GM18507 (cell line): Measurements from ENCODE around the gene OR2M5.
A peak's percentile ranks its signal among the peaks of the same experiment; 100 is the strongest.

Experiments
- DNase-seq: peaks from one replicate; pipeline ENCODE4 v3.0.0; 2011; ENCODE audit warnings: low read depth; ENCODE audit not compliant: insufficient read length; ENCODE audit errors: extremely low spot score
- FAIRE-seq: peaks from 2 replicates; lab custom pipeline; 2011; peaks lifted over from hg19 to GRCh38; lab: Jason Lieb, UNC

Gene OR2M5, protein sequence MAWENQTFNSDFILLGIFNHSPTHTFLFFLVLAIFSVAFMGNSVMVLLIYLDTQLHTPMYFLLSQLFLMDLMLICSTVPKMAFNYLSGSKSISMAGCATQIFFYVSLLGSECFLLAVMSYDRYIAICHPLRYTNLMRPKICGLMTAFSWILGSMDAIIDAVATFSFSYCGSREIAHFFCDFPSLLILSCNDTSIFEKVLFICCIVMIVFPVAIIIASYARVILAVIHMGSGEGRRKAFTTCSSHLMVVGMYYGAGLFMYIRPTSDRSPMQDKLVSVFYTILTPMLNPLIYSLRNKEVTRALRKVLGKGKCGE

DNA sequence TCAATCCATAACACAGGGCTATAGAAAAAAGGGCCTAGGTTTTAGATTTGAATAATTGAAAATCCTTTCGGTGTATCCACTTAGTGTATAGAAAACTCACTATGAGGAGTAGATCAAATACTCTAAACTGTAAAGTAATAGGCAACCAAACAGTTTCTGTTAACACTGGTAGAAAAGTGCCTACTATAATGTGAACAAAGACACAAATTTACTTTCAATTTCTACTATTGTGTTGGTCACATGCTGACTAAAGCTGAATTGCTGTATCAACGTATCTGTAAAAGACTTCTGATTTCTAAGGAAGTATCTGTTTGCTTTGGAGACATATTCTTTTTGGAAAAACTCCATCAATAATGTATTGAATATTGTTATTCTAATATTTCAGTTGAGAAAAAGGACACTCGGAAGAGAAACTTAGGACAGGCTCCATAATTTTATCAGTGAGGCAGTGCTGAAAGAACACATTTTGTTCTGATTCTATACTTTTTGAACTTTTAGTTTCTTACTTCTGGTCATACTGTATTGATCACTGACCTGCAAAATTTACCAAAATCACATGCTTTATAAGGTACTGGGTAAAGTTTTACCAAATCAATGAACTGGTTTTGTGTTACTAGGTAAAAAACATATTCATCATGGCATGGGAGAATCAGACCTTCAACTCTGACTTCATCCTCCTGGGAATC is at the start of gene OR2M5:
Gene OR2M5, plus strand, starts transcription at position 636 of the 686 bp plus-strand sequence. Its CDS starts 0 bp downstream, at position 636.
- DNase-seq: no peak
- FAIRE-seq: no peak

DNA sequence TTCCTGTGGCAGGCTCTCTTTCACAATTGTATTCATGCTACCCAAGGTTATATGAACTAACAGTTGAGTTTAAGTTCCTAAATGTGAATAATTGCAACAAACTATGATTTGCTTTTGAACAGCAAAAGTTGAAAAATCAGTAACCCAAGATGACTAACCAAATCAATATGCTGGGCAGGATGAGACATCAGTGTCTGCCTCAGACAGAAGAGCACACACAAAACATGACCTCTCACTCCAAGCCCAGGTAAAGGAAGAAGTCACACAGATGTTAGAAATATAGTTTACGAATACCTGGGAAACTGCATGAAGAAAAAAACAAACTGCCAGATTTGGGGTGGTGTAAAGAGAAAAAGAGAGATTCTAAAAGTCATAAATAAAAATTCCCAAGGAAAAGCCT is 46.4 kb upstream of the OR2M5 start:
- FAIRE-seq: no peak

GRCh38 chr1:248102847-248103246 is 42.1 kb upstream of the OR2M5 start:
- DNase-seq: no peak
- no peak for FAIRE-seq

More for the DNA sequence above, 46.4 kb upstream of the OR2M5 start:
- no peak for DNase-seq

- no peak for DNase-seq
- FAIRE-seq: no peak
Measured at GRCh38 chr1:248111157-248111556, 33.8 kb upstream of the OR2M5 start.

GRCh38 chr1:248114890-248115289 is 30.1 kb upstream of the OR2M5 start:
- FAIRE-seq (no peak), DNase-seq (no peak)

DNA sequence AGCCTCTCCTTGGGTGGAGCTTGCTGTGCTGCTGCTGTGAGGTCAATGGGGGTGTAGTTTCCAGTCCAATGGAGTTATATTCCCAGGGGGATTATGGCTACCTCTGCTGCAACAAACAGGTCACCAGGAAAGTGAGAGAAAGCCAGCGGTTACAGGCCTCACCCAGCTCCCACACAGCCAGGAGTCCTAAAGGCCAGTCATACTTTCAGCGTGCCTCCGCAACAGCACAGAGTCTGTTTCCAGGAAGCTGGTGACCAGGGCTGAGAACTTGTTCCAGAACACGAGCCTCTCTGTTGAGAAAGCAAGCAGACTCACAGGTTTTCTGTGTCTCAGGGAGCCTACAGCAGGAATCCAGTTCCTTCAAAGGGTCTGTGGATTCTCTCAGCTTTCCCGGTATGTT is 17.3 kb upstream of the OR2M5 start:
- DNase-seq (no peak), FAIRE-seq (no peak)

DNA sequence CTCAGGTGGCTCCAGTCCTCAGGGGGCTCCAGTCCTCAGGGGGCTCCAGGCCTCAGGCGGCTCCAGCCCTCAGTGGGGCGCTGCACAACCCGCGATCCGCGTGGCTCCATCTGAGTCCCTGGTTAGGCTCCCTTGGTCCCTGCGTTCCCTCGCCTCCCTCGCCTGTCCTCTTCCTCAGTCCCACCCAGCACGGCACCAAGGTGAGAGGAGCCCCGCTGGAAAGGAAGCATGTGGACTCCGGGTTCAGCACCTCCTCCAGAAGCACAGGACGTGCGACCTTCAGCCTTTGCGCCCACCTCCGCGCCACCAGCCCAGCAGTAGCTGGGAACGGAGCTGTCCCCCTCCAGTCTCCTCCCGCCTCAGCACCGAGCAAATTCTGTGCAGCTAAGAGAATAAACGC is 8.1 kb upstream of the OR2M5 start:
- no peak for FAIRE-seq
- DNase-seq: no peak

DNA sequence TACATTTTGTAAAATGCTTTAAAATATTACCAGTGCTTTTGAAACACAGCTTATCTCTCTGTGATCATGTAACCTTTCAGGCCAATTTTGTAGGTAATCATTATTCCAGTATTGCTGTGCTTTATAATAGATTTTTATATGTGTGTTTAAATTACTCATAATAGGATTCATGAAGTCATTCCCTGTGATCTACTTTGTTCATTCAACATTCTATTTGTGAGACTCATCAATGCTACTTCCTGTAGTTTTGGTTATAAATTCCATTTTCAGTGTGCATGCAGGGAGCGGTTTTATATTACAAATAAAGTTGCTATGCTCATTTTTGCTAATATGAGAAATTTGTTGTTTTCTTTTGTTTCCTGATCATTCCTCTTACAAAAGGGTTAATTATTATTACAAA is 4.1 kb upstream of the OR2M5 start:
- no peak for DNase-seq
- no peak for FAIRE-seq

DNA sequence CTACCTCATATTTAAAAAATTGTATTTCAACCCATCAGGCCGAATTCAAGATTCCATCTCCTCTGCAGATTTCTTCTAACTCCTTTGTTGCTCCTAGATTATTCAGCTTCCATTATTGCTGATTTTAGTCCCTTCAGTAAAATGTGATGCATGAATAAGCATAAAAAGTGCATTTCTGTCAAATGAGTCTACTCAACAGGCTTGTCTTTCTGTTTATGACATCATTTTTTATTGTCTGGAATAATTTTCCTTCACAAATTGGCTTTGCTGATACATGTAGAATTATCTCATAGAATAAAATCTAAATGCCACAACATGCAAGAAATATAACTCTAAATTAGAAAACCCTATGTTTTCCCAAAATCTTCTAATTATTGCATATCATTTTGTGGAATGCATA is 1.6 kb upstream of the OR2M5 start:
- no peak for DNase-seq
- FAIRE-seq: no peak

DNA sequence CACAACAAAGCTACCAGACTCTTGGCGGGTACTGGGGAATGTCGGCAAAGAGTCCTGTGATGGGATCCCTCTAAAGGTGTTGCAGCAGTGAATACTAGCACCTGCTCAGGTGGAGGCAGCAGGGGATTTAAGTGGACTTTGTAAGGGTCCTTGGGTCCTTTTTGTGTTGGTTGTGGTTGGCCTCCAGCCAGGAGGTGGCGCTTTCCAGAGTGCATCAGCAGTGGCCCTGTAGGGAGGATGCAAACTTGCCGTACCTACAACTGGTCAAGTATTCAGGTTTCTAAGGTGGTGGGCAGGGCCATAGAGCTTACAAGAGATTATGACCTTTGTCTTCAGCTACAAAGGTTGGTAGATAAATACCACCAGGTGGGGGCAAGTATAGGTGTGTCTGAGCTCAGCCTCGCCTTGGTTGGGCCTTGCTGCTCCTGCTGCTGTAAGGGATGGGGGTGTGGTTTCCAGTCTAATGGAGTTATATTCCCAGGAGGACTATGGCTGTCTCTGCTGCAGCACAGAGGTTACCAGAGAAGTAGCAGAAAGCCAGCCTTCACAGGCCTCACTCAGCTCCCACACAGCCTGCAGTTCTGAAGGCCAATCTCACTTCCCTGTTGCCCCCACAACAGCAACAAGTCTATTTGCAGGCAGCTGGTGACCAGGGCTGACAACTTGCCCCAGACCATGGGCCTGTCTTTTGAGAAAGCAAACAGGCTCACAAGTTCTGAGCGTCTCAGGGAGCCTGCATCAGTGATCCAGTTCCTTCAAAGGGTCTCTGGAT is 7.3 kb downstream of the OR2M5 start:
- FAIRE-seq (no peak), DNase-seq (no peak)

DNA sequence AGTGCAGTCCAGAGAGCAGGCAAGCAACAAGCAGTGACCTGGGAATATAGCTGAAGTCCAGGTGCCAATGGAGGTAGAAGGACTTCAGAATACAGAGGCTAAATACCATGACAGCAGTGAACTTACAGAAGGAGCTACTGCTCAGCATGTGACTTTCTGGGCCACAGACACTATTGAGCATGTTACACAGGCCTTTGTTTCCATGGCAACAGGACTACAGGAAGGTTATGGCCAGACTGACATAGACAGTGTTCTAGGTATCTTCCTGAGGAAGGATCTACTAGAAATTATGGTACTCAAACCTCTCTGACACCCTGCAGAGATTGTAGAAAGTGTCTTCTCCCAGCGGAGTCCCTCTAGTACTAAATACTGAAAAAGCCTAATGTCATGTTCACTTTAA is 11.0 kb downstream of the OR2M5 start:
- FAIRE-seq: no peak
- DNase-seq: no peak

GRCh38 chr1:248158758-248159157 is 13.8 kb downstream of the OR2M5 start:
- DNase-seq (no peak), FAIRE-seq (no peak)

DNA sequence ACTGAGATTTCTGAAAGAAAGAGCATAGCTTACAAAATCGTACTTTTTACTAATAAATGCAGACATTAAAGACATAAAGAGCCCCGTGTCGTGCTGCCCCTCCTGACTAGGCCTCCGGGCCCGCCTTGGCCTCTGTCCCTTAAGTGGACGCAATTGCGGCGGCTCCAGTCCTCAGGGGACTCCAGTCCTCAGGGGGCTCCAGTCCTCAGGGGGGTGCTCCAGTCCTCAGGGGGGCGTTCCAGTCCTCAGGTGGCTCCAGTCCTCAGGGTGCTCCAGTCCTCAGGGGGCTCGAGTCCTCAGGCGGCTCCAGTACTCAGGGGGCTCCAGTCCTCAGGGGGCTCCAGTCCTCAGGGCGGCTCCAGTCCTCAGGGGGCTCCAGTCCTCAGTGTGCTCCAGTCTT is 19.1 kb downstream of the OR2M5 start:
- FAIRE-seq (no peak), DNase-seq (no peak)

GRCh38 chr1:248165186-248165585 is 20.2 kb downstream of the OR2M5 start:
- no peak for DNase-seq
- no peak for FAIRE-seq

GRCh38 chr1:248174521-248174920 is 29.6 kb downstream of the OR2M5 start, which contains the start of gene OR2M2:
OR2M2 (plus strand) TSS chr1:248174821; CDS start chr1:248179986, 5,165 bp downstream.
- DNase-seq (no peak), FAIRE-seq (no peak)

DNA sequence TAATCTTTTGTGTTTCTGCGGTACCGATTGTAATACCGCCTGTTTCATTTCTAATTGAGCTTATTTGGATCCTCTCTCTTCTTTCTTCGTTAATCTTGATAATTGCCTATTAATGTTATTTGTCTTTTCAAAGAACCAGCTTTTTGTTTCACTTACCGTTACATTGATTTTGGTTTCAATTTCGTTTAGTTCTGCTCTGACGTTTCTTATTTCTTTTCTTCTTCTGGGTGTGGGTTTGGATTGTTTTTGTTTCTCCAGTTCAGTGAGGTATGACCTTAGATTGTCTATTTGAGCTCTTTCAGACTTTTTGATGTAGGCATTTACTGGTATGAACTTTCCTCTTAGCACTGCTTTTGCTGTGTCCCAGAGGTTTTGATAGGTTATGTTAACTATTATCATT is 39.0 kb downstream of the OR2M5 start:
- DNase-seq: no peak
- peak; percentile 39 for FAIRE-seq

DNA sequence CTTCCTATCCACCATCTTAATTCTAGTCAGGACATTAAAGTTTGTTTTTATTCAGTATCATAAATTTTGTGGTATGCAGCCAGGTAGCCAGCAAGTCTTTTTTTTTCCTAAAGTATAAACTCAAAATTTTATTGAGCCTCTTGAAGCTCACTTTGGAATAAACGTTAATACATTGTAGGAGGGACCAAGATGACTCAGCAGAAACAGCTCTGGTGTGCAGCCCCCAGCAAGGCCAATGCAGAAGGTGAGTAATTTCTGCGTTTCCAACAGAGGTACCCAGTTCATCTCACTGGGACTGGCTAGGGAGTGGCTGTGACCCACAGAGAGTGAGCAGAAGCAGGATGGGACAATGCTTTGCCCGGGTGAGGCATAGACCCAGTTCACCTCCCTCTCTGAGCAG is 42.4 kb downstream of the OR2M5 start:
- no peak for FAIRE-seq
- no peak for DNase-seq

- FAIRE-seq: no peak
- no peak for DNase-seq
Measured at GRCh38 chr1:248189026-248189425, 44.1 kb downstream of the OR2M5 start.

DNA sequence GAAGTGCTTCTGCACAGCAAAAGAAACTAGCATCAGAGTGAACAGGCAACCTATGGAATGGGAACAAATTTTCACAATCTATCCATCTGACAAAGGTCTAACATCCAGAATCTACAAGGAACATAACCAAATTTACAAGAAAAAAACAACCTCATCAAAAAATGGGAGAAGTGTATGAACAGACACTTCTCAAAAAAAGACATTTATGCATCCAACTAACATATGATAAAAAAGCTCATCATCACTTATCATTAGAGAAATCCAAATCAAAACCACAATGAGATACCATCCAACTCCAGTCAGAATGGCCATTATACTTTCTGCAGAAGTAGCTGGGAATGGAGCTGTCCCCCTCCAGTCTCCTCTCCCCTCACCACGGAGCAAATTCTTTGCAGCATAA is 49.2 kb downstream of the OR2M5 start:
- FAIRE-seq: no peak

More for the DNA sequence above, 49.2 kb downstream of the OR2M5 start:
- DNase-seq: no peak
